ENCODE data around the gene RAPGEF5.
"Not testable (repeated sequence)": the region's sequence is repeated elsewhere in the genome, so short reads cannot be mapped to it uniquely, and the experiment has no call there.

RAPGEF5 gene

DNA sequence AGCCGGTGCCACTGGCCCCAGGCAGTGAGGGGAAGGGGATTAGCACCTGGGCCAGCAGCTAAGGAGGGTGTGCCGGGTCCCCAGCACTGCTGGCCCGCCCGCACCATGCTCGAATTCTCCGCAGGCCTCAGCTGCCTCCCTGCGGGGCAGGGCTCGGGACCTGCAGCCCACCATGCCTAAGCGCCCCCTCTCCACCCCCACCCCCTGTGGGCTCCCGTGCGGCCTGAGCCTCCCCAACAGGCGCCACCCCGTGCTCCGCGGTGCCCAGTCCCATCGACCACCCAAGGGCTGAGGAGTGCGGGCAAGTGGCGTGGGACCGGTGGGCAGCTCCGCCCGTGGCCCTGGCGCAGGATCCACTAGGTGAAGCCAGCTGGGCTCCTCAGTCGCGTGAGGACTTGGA lies 266.4 kb downstream of the RAPGEF5 start:
- no peaks in the 10 kb centered on the region for H3K9me3 Mint-ChIP-seq
- H3K36me3 Mint-ChIP-seq (ENCODE audit: insufficient read depth), result peaks cover 2% of the 10 kb centered on the region

DNA sequence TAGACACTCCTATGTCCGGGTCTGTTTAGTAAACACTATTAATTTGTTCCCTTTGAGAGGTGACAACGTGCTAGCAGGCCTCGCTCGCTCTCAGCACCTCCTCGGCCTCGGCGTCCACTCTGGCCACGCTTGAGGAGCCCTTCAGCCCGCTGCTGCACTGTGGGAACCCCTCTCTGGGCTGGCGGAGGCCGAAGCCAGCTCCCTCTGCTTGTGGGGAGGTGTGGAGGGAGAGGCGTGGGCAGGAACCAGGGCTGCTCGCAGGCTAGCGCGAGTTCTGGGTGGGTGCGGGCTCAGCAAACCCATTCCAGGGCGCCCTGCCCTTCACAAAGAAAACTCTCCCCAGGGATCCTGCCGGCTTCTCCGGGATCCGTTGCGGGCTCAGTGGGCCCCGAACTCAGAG lies 266.8 kb downstream of the RAPGEF5 start:
- Mint-ChIP-seq H3K36me3 (ENCODE audit: insufficient read depth) (peaks cover 2% of the 10 kb centered on the region), H3K27me3 (peaks cover 19% of the 10 kb centered on the region), H3K9me3 (no peaks in the 10 kb centered on the region), H3K27ac (ENCODE audit: low read depth) (no peak overlapping the region), H3K4me1 (no peaks in the 10 kb centered on the region), H3K4me3 (no peak overlapping the region)
- ATAC-seq (replicated peaks; ENCODE audit: extremely low read depth, poor library complexity, severe bottlenecking) (no peak), DNase-seq (ENCODE audit: low spot score in 2 of 2) (no peak)

More for the DNA sequence above, 266.4 kb downstream of the RAPGEF5 start:
- no peak for DNase-seq (ENCODE audit: low spot score in 2 of 2)
- ATAC-seq (replicated peaks; ENCODE audit: extremely low read depth, poor library complexity, severe bottlenecking), result no peak
- no peak overlapping the region for H3K27ac Mint-ChIP-seq (ENCODE audit: low read depth)
- peaks cover 19% of the 10 kb centered on the region for H3K27me3 Mint-ChIP-seq
- H3K4me3 Mint-ChIP-seq, result no peak overlapping the region
- no peaks in the 10 kb centered on the region for H3K4me1 Mint-ChIP-seq

DNA sequence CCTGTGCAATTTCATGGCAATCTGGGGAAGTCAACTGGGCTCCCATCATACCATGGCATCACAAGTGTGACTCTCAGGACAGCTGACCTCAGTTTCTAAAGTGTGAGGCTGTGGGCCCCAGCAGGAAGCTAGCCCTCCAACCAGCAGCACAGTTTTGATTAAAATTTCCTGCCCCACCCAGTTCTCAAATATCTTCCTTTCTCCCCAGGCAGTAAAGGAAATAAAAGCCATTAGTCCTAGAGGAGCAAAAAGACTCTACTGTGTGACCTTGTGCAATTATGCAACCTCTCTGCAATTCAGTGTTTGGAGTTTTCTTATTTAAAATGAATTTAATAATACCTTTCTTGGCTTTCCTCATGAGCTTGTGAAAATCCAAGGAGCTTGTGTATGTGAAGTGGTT lies 268.1 kb downstream of the RAPGEF5 start:
- Mint-ChIP-seq H3K9me3 (no peaks in the 10 kb centered on the region), H3K27me3 (peaks cover 16% of the 10 kb centered on the region), H3K4me3 (no peak overlapping the region), H3K27ac (ENCODE audit: low read depth) (no peak overlapping the region), H3K36me3 (ENCODE audit: insufficient read depth) (peaks cover 2% of the 10 kb centered on the region), H3K4me1 (peaks cover 1% of the 10 kb centered on the region)
- DNase-seq (ENCODE audit: low spot score in 2 of 2), result no peak
- ATAC-seq (replicated peaks; ENCODE audit: extremely low read depth, poor library complexity, severe bottlenecking), result no peak

DNA sequence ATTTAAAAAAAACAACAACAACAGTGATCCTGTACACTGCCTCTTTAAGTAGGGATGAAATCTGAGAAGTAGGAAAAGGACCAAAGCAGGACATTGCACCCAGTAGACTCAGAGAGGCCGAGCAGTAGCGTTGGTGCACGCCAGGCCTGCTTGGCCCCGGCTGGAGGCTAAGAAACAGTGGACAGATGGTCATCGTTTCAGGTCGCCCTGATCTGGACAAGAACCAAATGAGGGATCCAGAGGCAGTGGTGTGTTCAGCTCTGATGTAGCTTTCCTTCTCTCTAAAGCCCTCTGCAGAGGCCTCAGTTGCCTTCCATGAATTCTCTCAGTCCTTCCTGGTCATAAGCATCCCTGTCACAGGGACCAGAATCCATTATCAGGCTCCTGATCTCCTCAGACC lies 269.1 kb downstream of the RAPGEF5 start:
- no peak for DNase-seq (ENCODE audit: low spot score in 2 of 2)

DNA sequence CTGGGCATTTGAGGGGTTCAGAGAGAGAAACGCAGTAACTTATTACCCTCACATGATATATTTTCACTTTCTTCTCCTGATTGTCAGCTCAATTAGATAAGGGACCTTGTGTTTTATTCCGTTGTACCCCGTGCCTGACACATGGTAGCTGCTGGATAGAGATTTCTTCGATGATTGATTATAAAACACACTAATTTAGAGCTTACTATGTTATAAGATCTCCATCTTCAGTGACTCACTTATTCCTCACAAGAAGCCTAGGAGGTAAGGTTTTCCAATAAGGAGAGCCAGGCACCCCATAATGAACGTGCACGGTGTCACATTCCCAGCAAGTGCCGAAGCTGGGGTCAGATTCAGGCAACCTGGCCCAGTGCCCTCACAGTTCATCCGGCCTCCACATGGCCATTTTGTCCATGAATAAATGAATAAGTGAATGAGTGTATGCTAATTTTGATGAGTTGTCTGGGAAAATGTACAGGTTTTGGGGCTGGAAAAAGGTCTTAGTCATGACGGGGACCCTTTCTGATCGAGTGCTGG lies 273.2 kb downstream of the RAPGEF5 start:
- Mint-ChIP-seq H3K27ac (ENCODE audit: low read depth) (peak overlapping the region; percentile 51), H3K4me1 (peaks cover 13% of the 10 kb centered on the region), H3K4me3 (peak overlapping the region; percentile 80)

More for the DNA sequence above, 269.1 kb downstream of the RAPGEF5 start:
- no peak overlapping the region for H3K27ac Mint-ChIP-seq (ENCODE audit: low read depth)
- peaks cover 6% of the 10 kb centered on the region for H3K4me1 Mint-ChIP-seq
- H3K9me3 Mint-ChIP-seq, result no peaks in the 10 kb centered on the region
- H3K27me3 Mint-ChIP-seq, result peaks cover 12% of the 10 kb centered on the region
- no peak overlapping the region for H3K4me3 Mint-ChIP-seq
- ATAC-seq (replicated peaks; ENCODE audit: extremely low read depth, poor library complexity, severe bottlenecking), result no peak
- peaks cover 2% of the 10 kb centered on the region for H3K36me3 Mint-ChIP-seq (ENCODE audit: insufficient read depth)

DNA sequence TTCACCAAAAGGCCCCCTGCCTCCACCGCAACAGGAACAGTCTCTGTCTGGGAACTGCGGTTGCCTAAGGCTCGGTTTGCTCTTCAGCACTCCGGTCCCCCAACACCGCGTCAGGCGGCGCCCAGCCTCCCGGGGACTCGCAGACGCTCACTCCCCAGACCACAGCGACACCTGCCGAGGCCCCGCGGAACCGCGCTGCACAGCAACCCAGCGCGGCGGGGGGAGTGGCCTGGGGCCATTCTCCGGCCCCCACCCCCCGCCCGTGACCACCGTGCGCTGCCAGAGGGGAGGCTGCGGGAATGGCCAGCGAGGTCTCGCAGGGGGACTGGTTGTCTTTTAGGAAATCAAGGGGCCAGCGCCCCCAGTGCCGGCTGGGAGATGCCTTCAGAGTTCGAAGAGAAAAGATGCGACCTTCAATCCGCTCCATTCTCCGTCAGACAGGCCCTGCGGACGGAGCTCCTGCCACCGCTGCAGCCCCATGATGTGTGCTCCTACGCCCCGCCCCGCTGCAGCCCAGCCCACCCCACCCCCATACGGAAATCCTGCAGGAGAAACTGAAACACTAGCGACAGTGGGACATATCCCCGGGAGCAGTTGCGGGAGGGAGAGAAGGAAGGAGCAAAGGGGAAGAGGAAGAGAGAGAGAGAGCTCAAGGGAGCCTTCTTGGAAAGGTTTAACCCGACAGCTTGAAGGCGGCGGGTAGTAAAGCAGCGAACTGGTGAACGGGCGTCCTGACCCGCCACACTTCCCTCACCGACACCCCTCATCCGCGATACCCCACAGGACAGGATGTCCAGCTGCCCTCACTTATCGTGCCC lies 273.9 kb downstream of the RAPGEF5 start:
- peaks cover 13% of the 10 kb centered on the region for H3K4me1 Mint-ChIP-seq
- H3K36me3 Mint-ChIP-seq (ENCODE audit: insufficient read depth), result peaks cover 2% of the 10 kb centered on the region
- peak; percentile 94 for ATAC-seq (replicated peaks; ENCODE audit: extremely low read depth, poor library complexity, severe bottlenecking)
- peak overlapping the region; percentile 80 for H3K4me3 Mint-ChIP-seq
- H3K27ac Mint-ChIP-seq (ENCODE audit: low read depth), result peak overlapping the region; percentile 51
- no peaks in the 10 kb centered on the region for H3K9me3 Mint-ChIP-seq
- peak; percentile 69 to 72 for DNase-seq (ENCODE audit: low spot score in 2 of 2)
- H3K27me3 Mint-ChIP-seq, result peaks cover 36% of the 10 kb centered on the region

More for the DNA sequence above, 273.2 kb downstream of the RAPGEF5 start:
- ATAC-seq (replicated peaks; ENCODE audit: extremely low read depth, poor library complexity, severe bottlenecking) (no peak), DNase-seq (ENCODE audit: low spot score in 2 of 2) (no peak)
- Mint-ChIP-seq H3K27me3 (peaks cover 29% of the 10 kb centered on the region), H3K36me3 (ENCODE audit: insufficient read depth) (peaks cover 3% of the 10 kb centered on the region), H3K9me3 (no peaks in the 10 kb centered on the region)

DNA sequence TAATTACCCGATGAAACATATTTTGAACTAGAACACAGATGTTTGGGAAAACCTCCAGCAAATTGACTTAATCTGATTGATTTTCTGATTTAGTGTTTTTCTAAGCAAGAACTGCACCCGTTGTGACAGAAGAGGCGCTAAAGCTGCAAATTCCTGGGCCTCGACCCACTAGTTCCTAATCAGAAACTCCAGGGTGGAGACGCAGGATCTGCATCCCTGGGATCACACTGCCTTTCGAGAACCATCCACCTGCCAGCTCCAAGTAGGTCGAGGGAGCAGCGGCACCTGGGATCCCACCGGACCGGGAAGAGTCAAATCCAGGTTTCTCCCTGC lies 274.4 kb downstream of the RAPGEF5 start:
- no peak for DNase-seq (ENCODE audit: low spot score in 2 of 2)
- no peak for ATAC-seq (replicated peaks; ENCODE audit: extremely low read depth, poor library complexity, severe bottlenecking)
- peaks cover 42% of the 10 kb centered on the region for H3K27me3 Mint-ChIP-seq

DNA sequence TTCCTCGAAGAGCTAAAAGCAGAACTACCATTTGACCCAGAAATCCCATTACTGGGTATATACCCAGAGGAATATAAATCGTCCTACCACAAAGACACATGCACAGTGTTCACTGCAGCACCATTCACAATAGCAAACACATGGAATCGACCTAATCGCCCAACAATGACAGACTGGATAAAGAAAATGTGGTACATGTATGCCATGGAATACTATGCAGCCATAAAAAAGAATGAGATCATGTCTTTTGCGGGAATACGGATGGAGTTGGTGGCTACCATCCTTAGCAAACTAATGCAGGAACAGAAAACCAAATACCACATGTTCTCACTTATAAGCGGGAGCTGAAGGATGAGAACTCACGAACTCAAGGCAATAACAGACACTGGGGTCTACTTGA lies 276.7 kb downstream of the RAPGEF5 start:
- not testable (repeated sequence) for H3K4me3 Mint-ChIP-seq; H3K9me3 Mint-ChIP-seq; ATAC-seq (replicated peaks; ENCODE audit: extremely low read depth, poor library complexity, severe bottlenecking); H3K27ac Mint-ChIP-seq (ENCODE audit: low read depth); H3K36me3 Mint-ChIP-seq (ENCODE audit: insufficient read depth); DNase-seq (ENCODE audit: low spot score in 2 of 2)
- H3K27me3 Mint-ChIP-seq, result peaks cover 64% of the 10 kb centered on the region
- H3K4me1 Mint-ChIP-seq, result peaks cover 13% of the 10 kb centered on the region

More for the DNA sequence above, 274.4 kb downstream of the RAPGEF5 start:
- H3K9me3 Mint-ChIP-seq, result no peaks in the 10 kb centered on the region
- peaks cover 13% of the 10 kb centered on the region for H3K4me1 Mint-ChIP-seq
- peaks cover 1% of the 10 kb centered on the region for H3K36me3 Mint-ChIP-seq (ENCODE audit: insufficient read depth)
- peak overlapping the region; percentile 80 for H3K4me3 Mint-ChIP-seq
- no peak overlapping the region for H3K27ac Mint-ChIP-seq (ENCODE audit: low read depth)

DNA sequence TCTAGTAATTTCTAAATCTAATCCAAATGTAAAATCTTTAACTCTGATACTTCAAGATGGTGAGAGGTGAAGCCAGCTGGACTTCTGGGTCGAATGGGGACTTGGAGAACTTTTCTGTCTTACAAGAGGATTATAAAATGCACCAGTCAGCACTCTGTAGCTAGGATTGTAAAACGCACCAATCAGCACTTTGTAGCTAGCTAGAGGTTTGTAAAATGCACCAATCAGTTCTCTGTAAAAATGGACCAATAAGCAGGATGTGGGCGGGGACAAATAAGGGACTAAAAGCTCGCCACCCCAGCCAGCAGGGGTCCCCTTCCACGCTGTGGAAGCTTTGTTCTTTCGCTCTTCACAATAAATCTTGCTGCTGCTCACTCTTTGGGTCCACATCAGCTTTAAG lies 278.1 kb downstream of the RAPGEF5 start:
- ATAC-seq (replicated peaks; ENCODE audit: extremely low read depth, poor library complexity, severe bottlenecking); H3K4me3 Mint-ChIP-seq; H3K36me3 Mint-ChIP-seq (ENCODE audit: insufficient read depth); H3K9me3 Mint-ChIP-seq; H3K27ac Mint-ChIP-seq (ENCODE audit: low read depth); DNase-seq (ENCODE audit: low spot score in 2 of 2): not testable (repeated sequence)
- Mint-ChIP-seq H3K27me3 (peaks cover 73% of the 10 kb centered on the region), H3K4me1 (peaks cover 12% of the 10 kb centered on the region)

DNA sequence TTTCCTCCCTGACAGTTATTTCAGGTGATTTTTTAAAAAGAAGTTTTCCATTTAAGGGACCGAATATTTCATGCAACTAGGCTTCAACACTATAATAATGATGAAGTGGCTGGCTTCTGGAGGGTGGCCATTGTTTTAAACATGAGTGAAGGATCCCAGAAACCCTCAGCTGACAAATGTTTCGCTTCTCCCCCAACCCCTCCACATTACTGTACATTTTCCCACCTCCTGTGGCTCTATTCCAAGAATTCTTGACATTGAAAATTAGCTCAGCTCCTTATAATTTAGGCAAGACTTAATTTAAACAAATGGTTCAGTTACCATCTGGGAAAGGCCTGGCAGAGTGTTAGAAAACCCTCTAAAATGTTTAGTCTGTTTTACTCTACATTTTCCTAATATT lies 281.4 kb downstream of the RAPGEF5 start:
- no peak for DNase-seq (ENCODE audit: low spot score in 2 of 2)
- no peak for ATAC-seq (replicated peaks; ENCODE audit: extremely low read depth, poor library complexity, severe bottlenecking)
- Mint-ChIP-seq H3K27me3 (peaks cover 83% of the 10 kb centered on the region), H3K36me3 (ENCODE audit: insufficient read depth) (no peaks in the 10 kb centered on the region), H3K9me3 (no peaks in the 10 kb centered on the region), H3K4me1 (no peaks in the 10 kb centered on the region), H3K27ac (ENCODE audit: low read depth) (no peak overlapping the region), H3K4me3 (no peak overlapping the region)

DNA sequence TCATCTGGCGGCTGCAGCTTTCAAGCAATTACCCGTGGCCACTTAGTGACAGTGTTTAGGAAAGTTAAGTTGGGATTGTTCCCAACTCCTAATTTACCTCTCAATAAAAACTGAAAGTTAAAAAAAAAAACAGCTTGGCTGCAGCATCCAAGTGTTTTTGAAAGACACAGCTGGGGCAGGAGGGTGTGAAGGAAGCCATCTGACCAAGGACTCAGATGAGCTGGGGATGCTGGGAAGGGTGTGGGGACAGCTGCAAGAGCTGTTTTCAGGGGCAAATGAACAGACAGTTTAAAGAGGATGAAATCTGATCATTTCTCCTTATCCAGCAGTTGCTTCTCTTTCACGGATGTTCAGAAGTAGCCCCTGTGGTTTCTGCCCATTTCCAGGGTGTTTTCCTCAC lies 282.1 kb downstream of the RAPGEF5 start:
- ATAC-seq (replicated peaks; ENCODE audit: extremely low read depth, poor library complexity, severe bottlenecking) (no peak), DNase-seq (ENCODE audit: low spot score in 2 of 2) (no peak)
- H3K4me1 Mint-ChIP-seq, result no peaks in the 10 kb centered on the region
- H3K27ac Mint-ChIP-seq (ENCODE audit: low read depth), result no peak overlapping the region
- H3K27me3 Mint-ChIP-seq, result peaks cover 76% of the 10 kb centered on the region
- H3K36me3 Mint-ChIP-seq (ENCODE audit: insufficient read depth), result no peaks in the 10 kb centered on the region
- no peak overlapping the region for H3K4me3 Mint-ChIP-seq
- no peaks in the 10 kb centered on the region for H3K9me3 Mint-ChIP-seq

Data from central memory CD8-positive, alpha-beta T cell (primary cell).